Cardiac muscle cell (in vitro differentiated cells and primary cell): ENCODE measurements around the gene GDA. TPM values are rescaled to one million over a fixed set of nuclear protein-coding genes. Genes with fewer than 3 reads are reported as not detected.
A peak's percentile ranks its signal among the peaks of the same experiment; 100 is the strongest.

ENCODE experiments used
- DNase-seq, 2 donors: peaks; one replicate each; pipeline versions ENCODE4 v3.0.0 to v3.0.0-alpha.2; 2010 to 2017; ENCODE audit warnings: low read depth in 1 of 2, low spot score in 1 of 2
- H3K27ac ChIP-seq: fragments of 200-600 bp; sonication (generic); 2 replicates; pipeline ENCODE4 v1.5.1; 2016
- H3K27me3 ChIP-seq: fragments of 200-600 bp; sonication (generic); 2 replicates; pipeline ENCODE4 v1.6.0; 2016; ENCODE audit warnings: control low read depth
- H3K36me3 ChIP-seq: fragments of 200-600 bp; sonication (generic); 2 replicates; pipeline ENCODE4 v1.5.1; 2016; ENCODE audit warnings: control low read depth
- H3K4me1 ChIP-seq: fragments of 200-600 bp; sonication (generic); 2 replicates; pipeline ENCODE4 v1.8.1; 2017; ENCODE audit warnings: low read depth, mild to moderate bottlenecking, mixed run types
- H3K4me3 ChIP-seq: fragments of 200-600 bp; sonication (generic); 2 replicates; pipeline ENCODE4 v1.5.1; 2016; ENCODE audit warnings: mild to moderate bottlenecking
- H3K9me3 ChIP-seq: fragments of 200-600 bp; sonication (generic); 2 replicates; pipeline ENCODE4 v1.5.1; 2017; ENCODE audit warnings: low read depth, mild to moderate bottlenecking, control low read depth
- CTCF ChIP-seq: IDR thresholded peaks from 2 replicates; pipeline ENCODE4 v1.5.1; 2012; ENCODE audit warnings: low read depth, mild to moderate bottlenecking, low read length
- polyA plus RNA-seq: library from polyadenylated mRNA; unstranded; fragments of >200 nt; fragmentation: Nextera tagmentation; extraction: Ambion mirVana; gene quantifications from 2 replicates; pipeline ENCODE4 v1.2.1, GENCODE V29; 2016
- total RNA-seq: library from RNA; depleted of rRNA; stranded (reverse); fragments of >200 nt; gene quantifications from 2 replicates; pipeline ENCODE4 v1.2.3, GENCODE V29; 2016

GDA gene
- total RNA-seq: 0.18 and 0.21 TPM in 2 replicates
- 0.46 and 0.59 TPM in 2 replicates for polyA plus RNA-seq

DNA sequence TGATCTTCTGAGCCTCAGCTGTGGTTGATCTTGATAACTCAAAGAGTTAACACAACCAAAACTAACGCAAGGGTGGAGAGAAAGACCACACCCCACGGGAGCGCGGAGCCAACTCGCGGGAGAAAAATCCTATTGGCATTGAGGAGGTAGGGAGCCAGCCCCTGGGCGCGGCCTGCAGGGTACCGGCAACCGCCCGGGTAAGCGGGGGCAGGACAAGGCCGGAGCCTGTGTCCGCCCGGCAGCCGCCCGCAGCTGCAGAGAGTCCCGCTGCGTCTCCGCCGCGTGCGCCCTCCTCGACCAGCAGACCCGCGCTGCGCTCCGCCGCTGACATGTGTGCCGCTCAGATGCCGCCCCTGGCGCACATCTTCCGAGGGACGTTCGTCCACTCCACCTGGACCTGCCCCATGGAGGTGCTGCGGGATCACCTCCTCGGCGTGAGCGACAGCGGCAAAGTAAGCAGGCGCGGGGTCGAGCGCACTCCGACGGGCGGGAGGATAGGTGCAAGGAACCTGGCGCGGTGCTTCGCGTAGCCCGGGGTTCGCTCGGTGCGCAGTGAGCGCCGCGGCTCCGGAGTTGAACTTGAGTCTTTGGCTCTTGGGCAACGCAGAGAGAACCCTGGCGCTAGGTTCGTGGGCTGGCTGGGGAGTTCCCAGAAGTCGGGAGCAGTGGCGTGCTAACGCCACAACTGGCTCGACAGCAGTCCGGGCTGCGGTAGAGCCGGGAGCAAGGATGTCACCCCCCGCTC lies at the start of gene GDA:
TSS of gene GDA (plus strand) at position 210 of the 745 bp plus-strand sequence. CDS start at position 330, 120 bp downstream.
- H3K27ac ChIP-seq: no peak within 1 kb of the TSS
- no peaks in the 10 kb centered on the region for H3K36me3 ChIP-seq
- H3K27me3 ChIP-seq: peaks cover 45% of the 10 kb centered on the region
- H3K4me3 ChIP-seq: no peak within 1 kb of the TSS
- H3K9me3 ChIP-seq: no peaks in the 10 kb centered on the region
- DNase-seq: peak in 1 of 2 donors; percentile 8
- no peaks in the 10 kb centered on the region for H3K4me1 ChIP-seq
- TF ChIP-seq CTCF: no peak

- no peak overlapping the region for H3K27ac ChIP-seq
- TF ChIP-seq CTCF: no peak
- H3K36me3 ChIP-seq: no peaks in the 10 kb centered on the region
- no peaks in the 10 kb centered on the region for H3K27me3 ChIP-seq
- H3K4me3 ChIP-seq: no peak overlapping the region
- no peaks in the 10 kb centered on the region for H3K9me3 ChIP-seq
- H3K4me1 ChIP-seq: no peaks in the 10 kb centered on the region
- no peak for DNase-seq
Measured at GRCh38 chr9:72102520-72102919, 46.7 kb upstream of the GDA start.

- H3K27ac ChIP-seq: no peak overlapping the region
- no peaks in the 10 kb centered on the region for H3K9me3 ChIP-seq
- no peaks in the 10 kb centered on the region for H3K27me3 ChIP-seq
- TF ChIP-seq CTCF: no peak
- H3K4me3 ChIP-seq: no peak overlapping the region
- DNase-seq: no peak
- H3K4me1 ChIP-seq: no peaks in the 10 kb centered on the region
- H3K36me3 ChIP-seq: no peaks in the 10 kb centered on the region
Measured at GRCh38 chr9:72113056-72113455, 36.2 kb upstream of the GDA start.

DNA sequence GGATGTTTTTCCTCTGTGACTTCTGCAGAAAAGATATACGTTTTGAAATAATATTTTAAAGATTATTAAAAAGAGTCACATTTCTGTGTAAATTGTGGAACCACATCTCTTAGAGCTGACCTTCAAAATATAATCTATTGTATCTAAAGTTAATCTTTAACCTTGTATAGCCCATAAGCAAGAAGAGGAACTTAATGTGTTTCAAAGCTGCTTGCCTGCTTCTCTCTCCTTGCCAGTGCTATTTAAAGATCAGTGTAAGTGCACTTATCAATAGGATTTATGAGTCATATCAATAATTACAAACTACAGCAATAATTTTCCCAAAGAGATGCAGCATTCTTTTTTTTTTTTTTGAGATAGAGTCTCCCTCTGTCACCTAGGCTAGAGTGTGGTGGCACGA lies 29.4 kb upstream of the GDA start:
- Histone ChIP-seq H3K27ac (no peak overlapping the region), H3K9me3 (no peaks in the 10 kb centered on the region), H3K36me3 (no peaks in the 10 kb centered on the region), H3K4me1 (no peaks in the 10 kb centered on the region), H3K4me3 (no peak overlapping the region), H3K27me3 (no peaks in the 10 kb centered on the region)
- no peak for TF ChIP-seq CTCF
- no peak for DNase-seq

- no peak for DNase-seq
- Histone ChIP-seq H3K36me3 (no peaks in the 10 kb centered on the region), H3K9me3 (no peaks in the 10 kb centered on the region), H3K27ac (no peak overlapping the region), H3K4me1 (no peaks in the 10 kb centered on the region), H3K4me3 (no peak overlapping the region), H3K27me3 (no peaks in the 10 kb centered on the region)
- no peak for TF ChIP-seq CTCF
Measured at GRCh38 chr9:72124947-72125346, 24.3 kb upstream of the GDA start.
